ENCODE measurements around the gene AEBP2. TPM values are rescaled to one million over a fixed set of nuclear protein-coding genes. Genes with fewer than 3 reads are reported as not detected.

AEBP2 gene
- total RNA-seq: 19.0 and 20.3 TPM in 2 replicates

GRCh38 chr12:19439059-19440018, at the start of gene AEBP2:
AEBP2 (plus strand) TSS chr12:19439492; CDS start chr12:19439700, 208 bp downstream.

Measured in bronchial smooth muscle cell (primary cell).